SK-N-SH (cell line): Measurements from ENCODE around the gene RBM14. TPM values are rescaled to one million over a fixed set of nuclear protein-coding genes. Genes with fewer than 3 reads are reported as not detected.

Experiments
- CTCF ChIA-PET: fragments of 300-600, 350-600 bp; formaldehyde crosslinking; extraction: SDS; loops from one replicate; lab custom pipeline; 2021; lab: Yijun Ruan, JAX
- POLR2A ChIA-PET: fragments of 350-600 bp; sonication (Branson Sonifier 250); formaldehyde crosslinking; extraction: SDS; loops from one replicate; lab custom pipeline; 2020; ENCODE audit warnings: antibody characterized with exemption, inconsistent platforms; lab: Yijun Ruan, JAX
- DNase-seq: peaks from one replicate; pipeline ENCODE4 v3.0.0; 2012
- H2AFZ ChIP-seq: fragments of 200-600 bp; sonication (generic); 2 replicates; pipeline ENCODE4 v1.8.1; 2016; ENCODE audit warnings: antibody characterized with exemption, mild to moderate bottlenecking, low read depth
- H3F3A ChIP-seq: fragments of 200-600 bp; sonication (generic); replicated peaks from 2 replicates; pipeline ENCODE3; 2016; ENCODE audit warnings: antibody characterized with exemption, mild to moderate bottlenecking; ENCODE audit not compliant: insufficient read depth
- H3K27ac ChIP-seq, 2 experiments: fragments of 200-500 bp in 1 of 2; fragments of 200-600 bp in 1 of 2; sonication (Bioruptor generic) in 1 of 2; sonication (generic), shearing (Covaris generic) in 1 of 2; 2 replicates each; pipeline versions ENCODE4 v1.5.1 to v1.6.1; 2014 to 2016; ENCODE audit warnings: low read depth in 2 of 2, inconsistent platforms in 1 of 2, low read length in 1 of 2, mild to moderate bottlenecking in 1 of 2, mixed read lengths in 1 of 2
- H3K27me3 ChIP-seq: fragments of 200-600 bp; sonication (generic), shearing (Covaris generic); 2 replicates; pipeline ENCODE4 v1.6.1; 2016; ENCODE audit warnings: mixed run types; ENCODE audit not compliant: insufficient read depth
- H3K36me3 ChIP-seq, 2 experiments: fragments of 200-500 bp in 1 of 2; fragments of 200-600 bp in 1 of 2; sonication (Bioruptor generic) in 1 of 2; sonication (generic) in 1 of 2; replicated peaks in 1 of 2; 2 replicates each; pipeline versions ENCODE3 to v1.5.1; 2014 to 2016; ENCODE audit warnings: low read length in 1 of 2, mild to moderate bottlenecking in 1 of 2; ENCODE audit not compliant: insufficient read depth in 2 of 2, control insufficient read depth in 1 of 2
- H3K4me1 ChIP-seq, 2 experiments: fragments of 200-500 bp in 1 of 2; fragments of 200-600 bp in 1 of 2; sonication (Bioruptor generic) in 1 of 2; sonication (generic), shearing (Covaris generic) in 1 of 2; 2 replicates each; pipeline versions ENCODE4 v1.5.1 to v1.6.1; 2014 to 2016; ENCODE audit warnings: low read depth in 1 of 2, low read length in 1 of 2, mixed run types in 1 of 2; ENCODE audit not compliant: insufficient read depth in 2 of 2, control insufficient read depth in 1 of 2
- H3K4me2 ChIP-seq: fragments of 200-600 bp; sonication (generic), shearing (Covaris generic); 2 replicates; pipeline ENCODE4 v1.6.1; 2017; ENCODE audit warnings: mixed run types
- H3K4me3 ChIP-seq, 2 experiments: fragments of 200-500 bp in 1 of 2; fragments of 200-600 bp in 1 of 2; sonication (Bioruptor generic) in 1 of 2; sonication (generic), shearing (Covaris generic) in 1 of 2; 2 replicates each; pipeline versions ENCODE4 v1.5.1 to v1.8.1; 2014 to 2016; ENCODE audit warnings: low read depth in 2 of 2, inconsistent platforms in 1 of 2, low read length in 1 of 2, mild to moderate bottlenecking in 1 of 2, mixed read lengths in 1 of 2, moderate library complexity in 1 of 2
- H3K79me2 ChIP-seq: fragments of 200-600 bp; sonication (generic); 2 replicates; pipeline ENCODE4 v1.8.1; 2017; ENCODE audit warnings: mild to moderate bottlenecking; ENCODE audit not compliant: insufficient read depth
- H3K9ac ChIP-seq: fragments of 200-600 bp; sonication (generic); 2 replicates; pipeline ENCODE4 v1.6.1; 2017; ENCODE audit warnings: mixed run types
- H3K9me2 ChIP-seq: fragments of 200-600 bp; sonication (generic); 2 replicates; pipeline ENCODE4 v1.6.1; 2017; ENCODE audit warnings: mixed run types
- H3K9me3 ChIP-seq: fragments of 200-600 bp; sonication (generic); 2 replicates; pipeline ENCODE4 v1.6.1; 2017; ENCODE audit warnings: mixed run types, mild to moderate bottlenecking, moderate library complexity
- H4K20me1 ChIP-seq: fragments of 200-600 bp; sonication (generic); 2 replicates; pipeline ENCODE4 v1.6.1; 2017; ENCODE audit warnings: mild to moderate bottlenecking, mixed run types; ENCODE audit not compliant: insufficient read depth
- CTCF ChIP-seq: fragments of 200-600 bp; sonication (generic); IDR thresholded peaks from 2 replicates; pipeline ENCODE4 v1.6.1; 2017; ENCODE audit warnings: antibody characterized with exemption, mild to moderate bottlenecking, moderate library complexity
- ELF1 ChIP-seq: IDR thresholded peaks from 2 replicates; pipeline ENCODE4 v1.4.0; 2012
- EP300 ChIP-seq, 2 experiments: IDR thresholded peaks; 2 replicates each; pipeline versions ENCODE4 v1.4.0 to v1.6.1; 2012; ENCODE audit warnings: borderline replicate concordance in 1 of 2, low read depth in 1 of 2, low read length in 1 of 2
- FOSL2 ChIP-seq: IDR thresholded peaks from 2 replicates; pipeline ENCODE4 v1.4.0; 2012; ENCODE audit warnings: low read depth, mild to moderate bottlenecking, moderate library complexity, borderline replicate concordance
- FOXM1 ChIP-seq: IDR thresholded peaks from 2 replicates; pipeline ENCODE4 v1.4.0; 2012; ENCODE audit warnings: low read depth, mild to moderate bottlenecking
- GABPA ChIP-seq: IDR thresholded peaks from 2 replicates; pipeline ENCODE4 v1.4.0; 2012; ENCODE audit warnings: low read depth, mild to moderate bottlenecking
- GATA2 ChIP-seq: sonication (generic); formaldehyde crosslinking; IDR thresholded peaks from 2 replicates; pipeline ENCODE4 v1.5.0; 2020; ENCODE audit warnings: mild to moderate bottlenecking, missing genetic modification reagents
- JUND ChIP-seq: IDR thresholded peaks from 2 replicates; pipeline ENCODE4 v1.4.0; 2012
- NFIC ChIP-seq: IDR thresholded peaks from 2 replicates; pipeline ENCODE4 v1.4.0; 2012; ENCODE audit warnings: borderline replicate concordance
- NRF1 ChIP-seq: IDR thresholded peaks from 2 replicates; pipeline ENCODE4 v1.6.1; 2012; ENCODE audit warnings: low read depth, mild to moderate bottlenecking, low read length
- RCOR1 ChIP-seq: fragments of 150-350 bp; IDR thresholded peaks from 2 replicates; pipeline ENCODE4 v1.6.1; 2017; ENCODE audit warnings: antibody characterized with exemption, low read length
- RFX5 ChIP-seq: IDR thresholded peaks from 2 replicates; pipeline ENCODE4 v1.6.1; 2012; ENCODE audit warnings: mild to moderate bottlenecking, improper control_type of control experiment, low read length
- TCF12 ChIP-seq: IDR thresholded peaks from 2 replicates; pipeline ENCODE4 v1.4.0; 2012
- TEAD4 ChIP-seq: IDR thresholded peaks from 2 replicates; pipeline ENCODE4 v1.4.0; 2012; ENCODE audit warnings: mild to moderate bottlenecking, borderline replicate concordance; ENCODE audit not compliant: insufficient read depth
- USF1 ChIP-seq: IDR thresholded peaks from 2 replicates; pipeline ENCODE4 v1.4.0; 2012; ENCODE audit warnings: low read depth, borderline replicate concordance
- WGBS: methylation state at CpG from one replicate; pipeline ENCODE4 v1.1.6; 2017; ENCODE audit warnings: low lambda C conversion rate; 5-methylcytosine and 5-hydroxymethylcytosine counted together
- polyA plus RNA-seq, 3 experiments: library from polyadenylated mRNA; depleted of rRNA; stranded (reverse); fragments of >200 nt; gene quantifications; 2 replicates each; pipeline ENCODE4 v1.2.3, GENCODE V29; 2012
- TF ChIP-seq, protein P1 (sequence below): fragments of 150-350 bp; IDR thresholded peaks from 2 replicates; pipeline ENCODE4 v1.6.1; 2016; ENCODE audit warnings: mild to moderate bottlenecking, low read depth, low read length

RBM14 gene
- polyA plus RNA-seq, 1 of the 3 experiments (the other 2 are of a cell fraction), result 19.8 TPM

GRCh38 chr11:66665369-66665768 lies 48.9 kb downstream of the RBM14 start:
- Histone ChIP-seq H3K9ac (no peak overlapping the region), H2AFZ (no peak overlapping the region), H3F3A (peaks cover 30% of the 10 kb centered on the region), H3K4me3 (no peak overlapping the region), H3K9me3 (no peaks in the 10 kb centered on the region), H3K4me2 (no peak overlapping the region), H3K27me3 (no peaks in the 10 kb centered on the region), H4K20me1 (peaks cover 64% of the 10 kb centered on the region), H3K79me2 (peaks cover 93% of the 10 kb centered on the region), H3K4me1 (no peaks in the 10 kb centered on the region), H3K36me3 (peaks cover 52 to 66% of the 10 kb centered on the region in 2 experiments), H3K9me2 (no peaks in the 10 kb centered on the region), H3K27ac (no peak overlapping the region)
- 95% methylated on average over 11 of the region's 11 CpGs for WGBS
- CTCF ChIA-PET, result interaction anchor here (1.4 kb wide), 1 partner anchor 13 kb away, joined by 8 read pairs; no protein-coding TSS in a partner anchor
- POLR2A ChIA-PET, result no interaction called here
- no peak for TF ChIP-seq TCF12
- TF ChIP-seq GABPA, result no peak
- TF ChIP-seq GATA2 (CRISPR knock-in tag), result no peak
- TF ChIP-seq RCOR1, result no peak
- TF ChIP-seq FOSL2, result no peak
- TF ChIP-seq TEAD4, result no peak
- no peak for TF ChIP-seq USF1
- no peak for TF ChIP-seq NRF1
- no peak for DNase-seq

GRCh38 chr11:66670816-66671215 lies 54.4 kb downstream of the RBM14 start:
- TF ChIP-seq NFIC (no peak), CTCF (no peak), RFX5 (no peak), TEAD4 (no peak), JUND (no peak), ELF1 (no peak), EP300 (IDR thresholded peaks at IDR 0.05; ENCODE audit: borderline replicate concordance in 1 of 2, low read depth in 1 of 2, low read length in 1 of 2) (no peak), FOXM1 (no peak)
- TF ChIP-seq, protein P1, sequence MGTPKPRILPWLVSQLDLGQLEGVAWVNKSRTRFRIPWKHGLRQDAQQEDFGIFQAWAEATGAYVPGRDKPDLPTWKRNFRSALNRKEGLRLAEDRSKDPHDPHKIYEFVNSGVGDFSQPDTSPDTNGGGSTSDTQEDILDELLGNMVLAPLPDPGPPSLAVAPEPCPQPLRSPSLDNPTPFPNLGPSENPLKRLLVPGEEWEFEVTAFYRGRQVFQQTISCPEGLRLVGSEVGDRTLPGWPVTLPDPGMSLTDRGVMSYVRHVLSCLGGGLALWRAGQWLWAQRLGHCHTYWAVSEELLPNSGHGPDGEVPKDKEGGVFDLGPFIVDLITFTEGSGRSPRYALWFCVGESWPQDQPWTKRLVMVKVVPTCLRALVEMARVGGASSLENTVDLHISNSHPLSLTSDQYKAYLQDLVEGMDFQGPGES, result no peak
- Histone ChIP-seq H3K4me3 (no peak overlapping the region), H2AFZ (no peak overlapping the region), H3K36me3 (peaks cover 44 to 60% of the 10 kb centered on the region in 2 experiments), H3K4me1 (peaks cover 8% of the 10 kb centered on the region in 2 experiments; a peak in 3 of 4 replicates), H3K79me2 (peaks cover 93% of the 10 kb centered on the region), H4K20me1 (peaks cover 44% of the 10 kb centered on the region), H3K9ac (no peak overlapping the region), H3K9me3 (no peaks in the 10 kb centered on the region), H3K9me2 (no peaks in the 10 kb centered on the region), H3K27ac (no peak overlapping the region), H3K4me2 (no peak overlapping the region), H3K27me3 (no peaks in the 10 kb centered on the region), H3F3A (peaks cover 29% of the 10 kb centered on the region)
- ChIA-PET POLR2A (no interaction called here), CTCF (interaction anchor here (2.2 kb wide), 1 partner anchor 163 kb away, joined by 6 read pairs; no protein-coding TSS in a partner anchor)
- no peak for DNase-seq
- 93% methylated on average over 4 of the region's 5 CpGs for WGBS
